Right atrium auricular region (tissue), 2 donors: ENCODE data around the gene RAPGEF3. TPM values are rescaled to one million over a fixed set of nuclear protein-coding genes. Genes with fewer than 3 reads are reported as not detected.

ENCODE experiments used
- DNase-seq: peaks from one replicate; pipeline ENCODE4 v3.0.0-alpha.2; 2019; ENCODE audit warnings: low spot score
- H3K27ac ChIP-seq, 2 donors: fragments of 200-600 bp; sonication (generic); 1 replicate in 1 of 2; 2 replicates in 1 of 2; pipeline ENCODE4 v1.5.1; 2016 to 2019
- H3K27me3 ChIP-seq, 2 donors: fragments of 200-600 bp; sonication (generic); one replicate each; pipeline versions ENCODE4 v1.5.1 to v1.6.0; 2017 to 2019
- H3K36me3 ChIP-seq: fragments of 200-600 bp; sonication (generic); one replicate; pipeline ENCODE4 v1.5.1; 2016
- H3K4me1 ChIP-seq, 2 donors: fragments of 200-600 bp; sonication (generic); one replicate each; pipeline versions ENCODE4 v1.5.1 to v1.6.0; 2017 to 2019
- H3K4me3 ChIP-seq, 2 donors: fragments of 200-600 bp; sonication (generic); 1 replicate in 1 of 2; 2 replicates in 1 of 2; pipeline ENCODE4 v1.5.1; 2017 to 2019; ENCODE audit warnings: mild to moderate bottlenecking in 1 of 2, moderate library complexity in 1 of 2
- H3K9me3 ChIP-seq, 2 donors: fragments of 200-600 bp; sonication (generic); one replicate each; pipeline ENCODE4 v1.5.1; 2019
- total RNA-seq, 2 donors: library from RNA; depleted of rRNA; stranded (reverse); fragments of >200 nt; gene quantifications; one replicate each; pipeline ENCODE4 v1.1.0, GENCODE V29; 2016
- TF ChIP-seq, protein P1 (sequence below), 2 donors: fragments of 200-600 bp; sonication (generic); IDR thresholded peaks; one replicate each; pipeline ENCODE4 v1.5.1; 2019; ENCODE audit warnings: antibody characterized with exemption in 2 of 2

Gene RAPGEF3
- total RNA-seq, 2 donors from 2014 or later: 19.8 to 26.8 TPM

DNA sequence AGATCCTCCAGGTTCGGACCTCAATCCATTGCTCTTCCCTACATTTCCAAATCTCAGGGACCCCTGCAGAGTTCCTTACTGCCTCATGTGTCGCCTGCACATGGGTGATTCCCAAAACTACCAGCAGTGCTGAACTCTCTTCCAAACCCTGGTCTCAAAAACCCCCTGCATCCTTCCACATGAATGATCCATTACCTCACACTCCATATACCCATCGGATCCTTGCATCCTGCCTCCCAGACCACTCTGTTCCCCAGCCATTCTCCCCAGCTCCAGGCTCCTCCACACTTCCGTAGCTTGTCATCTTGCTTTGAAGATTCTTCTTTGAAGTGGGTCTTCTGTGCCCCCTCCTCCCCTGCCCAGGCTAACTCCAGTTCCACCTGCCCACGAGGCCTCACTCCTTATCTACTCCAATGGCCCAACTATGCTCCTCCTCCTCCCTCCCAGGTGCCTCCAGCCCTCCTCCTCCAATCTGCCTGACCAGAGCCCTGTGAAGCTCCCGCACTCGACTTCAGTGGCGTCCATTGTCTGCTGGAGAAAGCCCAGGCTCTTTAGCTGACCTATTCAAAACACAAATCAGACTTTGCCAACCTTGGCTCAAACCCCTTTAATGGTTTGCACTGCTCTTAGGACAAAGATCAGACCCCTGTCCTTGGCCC, 13.8 kb downstream of the RAPGEF3 start:
- TF ChIP-seq, protein P1, sequence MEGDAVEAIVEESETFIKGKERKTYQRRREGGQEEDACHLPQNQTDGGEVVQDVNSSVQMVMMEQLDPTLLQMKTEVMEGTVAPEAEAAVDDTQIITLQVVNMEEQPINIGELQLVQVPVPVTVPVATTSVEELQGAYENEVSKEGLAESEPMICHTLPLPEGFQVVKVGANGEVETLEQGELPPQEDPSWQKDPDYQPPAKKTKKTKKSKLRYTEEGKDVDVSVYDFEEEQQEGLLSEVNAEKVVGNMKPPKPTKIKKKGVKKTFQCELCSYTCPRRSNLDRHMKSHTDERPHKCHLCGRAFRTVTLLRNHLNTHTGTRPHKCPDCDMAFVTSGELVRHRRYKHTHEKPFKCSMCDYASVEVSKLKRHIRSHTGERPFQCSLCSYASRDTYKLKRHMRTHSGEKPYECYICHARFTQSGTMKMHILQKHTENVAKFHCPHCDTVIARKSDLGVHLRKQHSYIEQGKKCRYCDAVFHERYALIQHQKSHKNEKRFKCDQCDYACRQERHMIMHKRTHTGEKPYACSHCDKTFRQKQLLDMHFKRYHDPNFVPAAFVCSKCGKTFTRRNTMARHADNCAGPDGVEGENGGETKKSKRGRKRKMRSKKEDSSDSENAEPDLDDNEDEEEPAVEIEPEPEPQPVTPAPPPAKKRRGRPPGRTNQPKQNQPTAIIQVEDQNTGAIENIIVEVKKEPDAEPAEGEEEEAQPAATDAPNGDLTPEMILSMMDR (IDR thresholded peaks at IDR 0.05): no peak
- no peaks in the 10 kb centered on the region for H3K9me3 ChIP-seq
- H3K4me3 ChIP-seq: no peak overlapping the region
- DNase-seq: no peak
- H3K36me3 ChIP-seq: peaks cover 4% of the 10 kb centered on the region
- H3K27ac ChIP-seq: peak overlapping the region in 1 of 2 donors; percentile 48
- H3K4me1 ChIP-seq: peaks cover 0 to 33% of the 10 kb centered on the region in 2 donors
- H3K27me3 ChIP-seq: no peaks in the 10 kb centered on the region

- no peaks in the 10 kb centered on the region for H3K27me3 ChIP-seq
- H3K9me3 ChIP-seq: no peaks in the 10 kb centered on the region
- DNase-seq: no peak
- H3K4me1 ChIP-seq: peaks cover 0 to 41% of the 10 kb centered on the region in 2 donors
- H3K4me3 ChIP-seq: no peak overlapping the region
- no peaks in the 10 kb centered on the region for H3K36me3 ChIP-seq
- no peak overlapping the region for H3K27ac ChIP-seq
- TF ChIP-seq, protein P1 (IDR thresholded peaks at IDR 0.05): peak in 1 of 2 donors; percentile 47
Observed at GRCh38 chr12:47744005-47744651, 14.6 kb downstream of the RAPGEF3 start.

DNA sequence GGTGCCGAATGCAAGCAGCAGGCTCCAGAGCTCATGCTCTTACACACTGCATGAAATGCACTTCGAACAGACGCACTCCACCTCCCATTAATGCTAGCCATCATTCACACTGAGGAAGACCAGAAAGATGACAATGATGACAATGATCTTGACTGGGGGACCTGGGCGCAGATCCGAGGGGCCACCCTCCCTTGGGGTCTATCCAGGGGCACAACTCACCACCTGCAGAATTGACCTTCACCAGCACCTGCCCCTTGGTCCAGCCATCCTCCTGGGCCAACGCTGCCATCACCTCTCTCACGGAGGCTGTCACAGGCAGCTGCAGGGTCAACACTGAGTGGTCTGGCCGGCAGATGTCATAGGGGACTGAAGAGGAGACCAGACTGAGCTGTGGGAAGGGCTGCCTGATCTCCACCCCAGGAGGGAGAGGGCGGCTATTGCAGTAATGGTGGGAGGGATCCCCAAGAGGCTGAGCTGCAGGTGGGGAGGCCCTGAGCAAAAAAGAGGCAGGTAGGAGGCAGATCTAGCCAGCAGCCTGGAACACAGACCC, 15.3 kb downstream of the RAPGEF3 start:
- no peak for DNase-seq
- peaks cover 0 to 48% of the 10 kb centered on the region in 2 donors for H3K4me1 ChIP-seq
- H3K27ac ChIP-seq: no peak overlapping the region
- no peaks in the 10 kb centered on the region for H3K27me3 ChIP-seq
- no peak overlapping the region for H3K4me3 ChIP-seq
- TF ChIP-seq, protein P1 (IDR thresholded peaks at IDR 0.05): no peak
- no peaks in the 10 kb centered on the region for H3K9me3 ChIP-seq
- no peaks in the 10 kb centered on the region for H3K36me3 ChIP-seq

- no peaks in the 10 kb centered on the region for H3K9me3 ChIP-seq
- no peak overlapping the region for H3K27ac ChIP-seq
- peaks cover 0 to 58% of the 10 kb centered on the region in 2 donors for H3K4me1 ChIP-seq
- no peak for DNase-seq
- H3K27me3 ChIP-seq: no peaks in the 10 kb centered on the region
- H3K4me3 ChIP-seq: no peak overlapping the region
- TF ChIP-seq, protein P1 (IDR thresholded peaks at IDR 0.05): peak; percentile 91 to 92
- H3K36me3 ChIP-seq: no peaks in the 10 kb centered on the region
Observed at GRCh38 chr12:47742253-47742825, 16.3 kb downstream of the RAPGEF3 start.

- Histone ChIP-seq H3K4me3 (no peak overlapping the region), H3K27ac (peak overlapping the region; percentile 41 to 47), H3K36me3 (no peaks in the 10 kb centered on the region), H3K4me1 (peaks cover 0 to 68% of the 10 kb centered on the region in 2 donors), H3K27me3 (no peaks in the 10 kb centered on the region), H3K9me3 (no peaks in the 10 kb centered on the region)
- peak; percentile 81 for DNase-seq
- TF ChIP-seq, protein P1 (IDR thresholded peaks at IDR 0.05): no peak
Observed at GRCh38 chr12:47741340-47741703, 17.4 kb downstream of the RAPGEF3 start.
